IPS-20b (cell line): ENCODE data around the gene SGF29.
"Not testable (repeated sequence)": the region's sequence is repeated elsewhere in the genome, so short reads cannot be mapped to it uniquely, and the experiment has no call there.

Source experiments
- H3K27ac ChIP-seq: one replicate; pipeline ENCODE4 v1.5.1; 2013; ENCODE audit warnings: low read length
- H3K27me3 ChIP-seq: 2 replicates; pipeline ENCODE4 v1.6.1; 2013; ENCODE audit warnings: mild to moderate bottlenecking, low read length, inconsistent platforms; ENCODE audit not compliant: insufficient read depth
- H3K36me3 ChIP-seq: 2 replicates; pipeline ENCODE4 v1.6.1; 2013; ENCODE audit warnings: low read depth, mild to moderate bottlenecking, inconsistent platforms, low read length, moderate library complexity; ENCODE audit not compliant: insufficient read depth
- H3K4me1 ChIP-seq: 2 replicates; pipeline ENCODE4 v1.6.1; 2013; ENCODE audit warnings: mild to moderate bottlenecking, control low read depth, inconsistent platforms, low read length, moderate library complexity; ENCODE audit not compliant: insufficient read depth
- H3K4me3 ChIP-seq: 2 replicates; pipeline ENCODE4 v1.5.1; 2013; ENCODE audit warnings: mild to moderate bottlenecking, low read length, inconsistent platforms
- H3K9ac ChIP-seq: 2 replicates; pipeline ENCODE4 v1.6.1; 2013; ENCODE audit warnings: low read depth, mild to moderate bottlenecking, inconsistent platforms, low read length, moderate library complexity
- H3K9me3 ChIP-seq: 2 replicates; pipeline ENCODE4 v1.6.1; 2013; ENCODE audit warnings: mild to moderate bottlenecking, low read depth, low read length, inconsistent platforms; ENCODE audit not compliant: insufficient read depth

Gene SGF29

GRCh38 chr16:28592511-28592910 lies 38.8 kb downstream of the SGF29 start:
- Histone ChIP-seq H3K9ac (no peak overlapping the region), H3K36me3 (peaks cover 24% of the 10 kb centered on the region)

DNA sequence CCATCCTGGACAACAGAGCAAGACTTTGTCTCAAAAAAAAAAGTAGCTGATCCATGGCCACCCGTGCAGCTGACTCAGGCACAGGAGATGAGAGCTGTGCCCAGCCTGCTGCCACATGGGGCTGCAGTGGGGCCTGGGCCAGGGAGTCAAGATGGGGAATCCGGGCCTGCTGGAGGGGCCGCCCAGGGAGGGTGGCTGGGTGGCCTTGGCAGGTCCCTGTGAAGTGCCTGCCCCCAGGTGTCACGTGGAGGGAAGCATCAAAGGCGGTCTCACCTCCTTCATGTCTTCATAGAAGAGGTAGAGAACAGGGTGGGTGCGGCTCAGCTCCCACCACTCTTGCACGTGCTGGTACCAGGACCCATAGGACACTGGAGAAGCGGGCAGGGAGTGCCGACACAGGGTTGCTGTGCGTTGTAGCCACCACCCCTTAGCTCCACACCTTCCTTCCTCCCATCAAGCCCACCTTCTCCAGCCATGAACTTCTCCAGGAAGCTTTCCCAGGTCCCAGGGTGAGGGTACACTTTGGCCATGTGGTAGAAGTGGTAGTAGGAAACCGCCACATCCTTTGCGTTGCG lies 39.3 kb downstream of the SGF29 start:
- Histone ChIP-seq H3K9me3 (no peaks in the 10 kb centered on the region), H3K27me3 (no peaks in the 10 kb centered on the region), H3K4me1 (peaks cover 6% of the 10 kb centered on the region; the same call in 1 of the 2 replicates), H3K4me3 (no peak overlapping the region), H3K27ac (no peak overlapping the region), H3K36me3 (peaks cover 24% of the 10 kb centered on the region), H3K9ac (no peak overlapping the region)

More at GRCh38 chr16:28592511-28592910, 38.8 kb downstream of the SGF29 start:
- Histone ChIP-seq H3K4me1 (peaks cover under 1% of the 10 kb centered on the region; the same call in 1 of the 2 replicates), H3K4me3 (no peak overlapping the region), H3K9me3 (no peaks in the 10 kb centered on the region), H3K27ac (no peak overlapping the region), H3K27me3 (no peaks in the 10 kb centered on the region)

- H3K4me1 ChIP-seq, H3K27me3 ChIP-seq, H3K9ac ChIP-seq, H3K4me3 ChIP-seq, H3K9me3 ChIP-seq, H3K36me3 ChIP-seq, H3K27ac ChIP-seq: not testable (repeated sequence)
Observed at GRCh38 chr16:28595451-28595850, 41.7 kb downstream of the SGF29 start.

DNA sequence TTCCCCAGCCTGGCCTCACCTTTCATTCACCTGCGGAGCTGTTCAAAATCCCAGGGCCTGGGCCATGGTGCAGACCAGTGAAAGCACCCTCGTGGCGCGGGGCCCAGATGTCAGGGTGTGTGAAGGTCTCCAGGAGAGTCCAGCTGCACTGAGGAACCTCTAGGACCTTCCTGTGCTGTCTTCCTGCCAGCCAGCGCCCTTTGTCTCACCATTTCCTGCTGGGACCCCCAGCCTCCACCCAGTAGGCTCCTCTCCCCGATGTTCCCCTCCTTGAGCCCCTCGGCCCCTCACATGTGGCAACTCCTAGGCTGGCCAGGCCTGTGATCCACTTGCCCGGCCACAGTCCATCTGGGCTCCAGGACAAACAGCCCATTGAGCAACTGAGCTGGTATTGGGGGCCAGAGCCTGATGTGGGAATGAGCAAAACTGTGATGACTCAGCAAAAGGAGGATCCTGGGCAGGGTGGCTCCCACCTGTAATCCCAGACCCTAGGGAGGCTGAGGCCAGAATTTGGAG lies 42.5 kb downstream of the SGF29 start:
- H3K36me3 ChIP-seq, result no peaks in the 10 kb centered on the region
- no peak overlapping the region for H3K9ac ChIP-seq
- peaks cover 7% of the 10 kb centered on the region; the same call in 1 of the 2 replicates for H3K4me1 ChIP-seq
- H3K9me3 ChIP-seq, result no peaks in the 10 kb centered on the region
- H3K27me3 ChIP-seq, result no peaks in the 10 kb centered on the region
- H3K27ac ChIP-seq, result no peak overlapping the region
- no peak overlapping the region for H3K4me3 ChIP-seq

DNA sequence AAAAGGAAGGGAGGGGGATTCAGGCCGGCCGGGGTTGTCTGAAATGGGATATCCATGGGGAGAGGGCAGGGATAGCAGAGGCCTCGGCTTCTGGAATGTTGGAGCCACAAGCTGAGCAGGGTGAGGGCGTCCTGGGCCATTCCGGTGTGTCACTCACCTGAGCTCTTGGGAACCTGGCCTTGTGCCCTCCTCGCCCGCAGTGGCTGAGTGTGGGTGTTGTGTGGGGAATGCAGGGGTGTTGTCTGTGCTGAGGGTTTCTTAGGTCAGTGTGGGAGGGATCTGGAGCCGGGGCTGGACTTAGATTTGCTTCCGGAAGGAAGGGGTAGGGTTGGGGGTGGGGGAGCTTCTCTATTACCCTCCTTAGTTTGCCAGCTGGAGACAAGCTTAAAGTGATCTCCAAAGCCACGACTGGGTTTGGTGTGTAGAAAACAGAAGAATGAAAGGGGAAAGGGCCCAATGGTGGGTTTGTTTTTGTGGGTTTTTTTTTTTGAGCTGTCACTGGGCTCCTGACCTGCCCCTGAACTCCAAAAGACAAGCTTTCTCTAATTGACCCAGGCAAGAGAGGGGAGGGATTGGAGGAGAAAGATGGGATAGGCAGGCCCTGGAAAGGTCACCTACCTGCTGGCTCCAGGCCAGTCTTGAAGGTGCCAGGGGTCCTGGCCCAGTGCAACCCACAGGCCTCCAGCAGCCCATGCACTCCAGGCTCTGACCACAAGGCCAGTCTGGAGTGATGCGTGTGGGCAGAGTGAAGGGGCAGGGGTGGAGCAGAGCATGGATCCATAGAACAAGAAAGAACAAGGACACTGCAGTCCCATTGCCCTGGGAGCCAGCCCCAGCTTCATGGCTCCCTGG lies 43.3 kb downstream of the SGF29 start, which contains the start of gene SULT1A2:
Gene SULT1A2, minus strand, starts transcription at position 211 of the 852 bp plus-strand sequence. CDS start 1,120 bp downstream, outside the sequence.
- peaks cover 7% of the 10 kb centered on the region; the same call in 1 of the 2 replicates for H3K4me1 ChIP-seq
- H3K9ac ChIP-seq, result no peak within 1 kb of the TSS
- H3K9me3 ChIP-seq, result no peaks in the 10 kb centered on the region
- no peaks in the 10 kb centered on the region for H3K36me3 ChIP-seq
- H3K27me3 ChIP-seq, result no peaks in the 10 kb centered on the region
- no peak within 1 kb of the TSS for H3K4me3 ChIP-seq
- no peak within 1 kb of the TSS for H3K27ac ChIP-seq

- H3K4me1 ChIP-seq, result peaks cover 7% of the 10 kb centered on the region; the same call in 1 of the 2 replicates
- no peak overlapping the region for H3K9ac ChIP-seq
- no peak overlapping the region for H3K4me3 ChIP-seq
- no peaks in the 10 kb centered on the region for H3K36me3 ChIP-seq
- H3K9me3 ChIP-seq, result no peaks in the 10 kb centered on the region
- no peak overlapping the region for H3K27ac ChIP-seq
- H3K27me3 ChIP-seq, result no peaks in the 10 kb centered on the region
Observed at GRCh38 chr16:28597692-28598261, 44.1 kb downstream of the SGF29 start.

GRCh38 chr16:28599377-28600285 lies 45.9 kb downstream of the SGF29 start:
- not testable (repeated sequence) for H3K36me3 ChIP-seq, H3K27me3 ChIP-seq, H3K4me3 ChIP-seq, H3K9me3 ChIP-seq, H3K4me1 ChIP-seq, H3K27ac ChIP-seq, H3K9ac ChIP-seq

- H3K4me1 ChIP-seq, H3K27ac ChIP-seq, H3K27me3 ChIP-seq, H3K36me3 ChIP-seq, H3K4me3 ChIP-seq, H3K9ac ChIP-seq, H3K9me3 ChIP-seq: not testable (repeated sequence)
Observed at GRCh38 chr16:28600965-28601364, 47.2 kb downstream of the SGF29 start.

DNA sequence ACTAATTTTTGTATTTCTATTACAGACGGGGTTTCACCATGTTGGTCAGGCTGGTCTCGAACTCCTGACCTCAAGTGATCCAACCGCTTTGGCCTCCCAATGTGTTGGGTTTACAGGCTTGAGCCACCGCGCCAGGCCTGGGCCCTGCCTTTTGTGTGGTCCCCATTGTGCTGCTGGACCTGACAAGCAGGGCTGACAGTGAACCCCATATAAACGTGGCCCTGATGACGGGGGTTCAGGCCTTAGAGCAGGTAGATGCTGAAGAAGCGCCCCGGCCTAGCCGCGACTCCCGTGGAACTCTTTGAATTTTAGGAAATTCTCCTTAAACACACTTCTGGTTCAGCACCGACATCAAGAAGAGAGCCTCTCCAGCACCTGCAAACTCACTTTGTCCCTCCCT lies 47.9 kb downstream of the SGF29 start:
- not testable (repeated sequence) for H3K27me3 ChIP-seq, H3K27ac ChIP-seq, H3K36me3 ChIP-seq, H3K9ac ChIP-seq, H3K4me3 ChIP-seq, H3K9me3 ChIP-seq, H3K4me1 ChIP-seq

DNA sequence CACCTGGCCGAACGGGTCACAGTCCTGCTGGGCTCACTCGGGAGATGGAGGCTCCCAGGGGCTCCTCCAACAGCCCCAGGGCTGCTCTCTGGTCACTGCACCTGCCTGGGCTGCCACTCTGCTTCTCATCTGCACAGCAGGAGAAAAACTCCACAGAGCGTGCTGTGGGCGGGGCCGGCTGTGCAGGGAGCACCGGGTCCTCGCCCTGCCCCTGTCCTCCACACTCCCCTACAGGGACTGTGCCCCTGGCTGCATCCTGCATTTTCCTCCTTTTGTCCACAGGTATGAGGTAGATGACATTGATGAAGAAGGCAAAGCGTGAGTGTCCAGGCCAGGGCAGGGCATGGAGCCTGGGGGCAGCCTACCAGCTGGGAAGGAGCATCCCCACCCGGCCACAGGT lies 48.3 kb downstream of the SGF29 start:
- H3K36me3 ChIP-seq, result not testable (repeated sequence)

GRCh38 chr16:28602529-28602928 lies 48.8 kb downstream of the SGF29 start:
- no peak overlapping the region for H3K27ac ChIP-seq
- H3K4me1 ChIP-seq, result peaks cover 6% of the 10 kb centered on the region; the same call in 1 of the 2 replicates
- no peak overlapping the region for H3K9ac ChIP-seq
- H3K36me3 ChIP-seq, result no peaks in the 10 kb centered on the region
- no peak overlapping the region for H3K4me3 ChIP-seq
- no peaks in the 10 kb centered on the region for H3K27me3 ChIP-seq
- no peaks in the 10 kb centered on the region for H3K9me3 ChIP-seq

More for the DNA sequence above, 48.3 kb downstream of the SGF29 start:
- H3K9me3 ChIP-seq, H3K4me3 ChIP-seq, H3K27ac ChIP-seq, H3K27me3 ChIP-seq, H3K4me1 ChIP-seq, H3K9ac ChIP-seq: not testable (repeated sequence)
